HepG2 (cell line): ENCODE measurements around the gene CALD1. TPM values are rescaled to one million over a fixed set of nuclear protein-coding genes. Genes with fewer than 3 reads are reported as not detected.

Experiments
- ATAC-seq: fragments of 200-7000 bp; cut with Tn5 transposase; 3 replicates; pipeline ENCODE4 v1.9.1; 2020; ENCODE audit warnings: mild to moderate bottlenecking, moderate library complexity
- BruUV-seq: library from RNA; stranded (reverse); fragments of 400-500 nt; replicated peaks from 2 replicates; lab custom pipeline; 2021; lab: Mats Ljungman, UMichigan
- CTCF ChIA-PET: fragments of 300-600 bp; formaldehyde crosslinking; extraction: SDS; loops from one replicate; lab custom pipeline; 2021; ENCODE audit warnings: low total read pairs, inconsistent platforms, low intra/inter-chr PET ratio; lab: Yijun Ruan, JAX
- POLR2A ChIA-PET: fragments of 350-600 bp; sonication (Branson Sonifier 250); formaldehyde crosslinking; loops from one replicate; lab custom pipeline; 2020; ENCODE audit warnings: antibody characterized with exemption, inconsistent platforms; lab: Yijun Ruan, JAX
- DNase-seq: peaks from one replicate; pipeline ENCODE4 v3.0.0-alpha.2; 2015; ENCODE audit warnings: low spot score
- FAIRE-seq: peaks from 3 replicates; lab custom pipeline; 2011; peaks lifted over from hg19 to GRCh38; lab: Jason Lieb, UNC
- H2AFZ ChIP-seq: one replicate; pipeline ENCODE4 v1.6.1; 2011; ENCODE audit warnings: low read length, inconsistent platforms
- H3K27ac ChIP-seq: fragments of 300-600 bp; 3 replicates; pipeline ENCODE4 v1.8.0; 2011; ENCODE audit warnings: mixed run types, mild to moderate bottlenecking, mixed read lengths, low read length, inconsistent platforms; ENCODE audit not compliant: insufficient read depth; ENCODE audit errors: extremely low read length
- H3K27me3 ChIP-seq, 2 experiments: fragments of 200-600 bp in 1 of 2; 2 replicates in 1 of 2; 3 replicates in 1 of 2; pipeline versions ENCODE4 v1.6.0 to v1.8.0; 2011; ENCODE audit warnings: low read length in 2 of 2, mild to moderate bottlenecking in 2 of 2, moderate library complexity in 2 of 2, inconsistent platforms in 1 of 2; ENCODE audit not compliant: insufficient read depth in 2 of 2, control insufficient read depth in 1 of 2
- H3K36me3 ChIP-seq, 2 experiments: fragments of 200-600 bp in 1 of 2; replicated peaks in 1 of 2; 2 replicates in 1 of 2; 3 replicates in 1 of 2; pipeline versions ENCODE4 v1.5.1 to v1.8.0; 2011; ENCODE audit warnings: low read length in 2 of 2, inconsistent platforms in 1 of 2; ENCODE audit not compliant: insufficient read depth in 2 of 2, control insufficient read depth in 1 of 2
- H3K4me1 ChIP-seq: 2 replicates; pipeline ENCODE4 v1.5.1; 2012; ENCODE audit warnings: low read length, inconsistent platforms; ENCODE audit not compliant: insufficient read depth
- H3K4me2 ChIP-seq: 2 replicates; pipeline ENCODE4 v1.6.0; 2011; ENCODE audit warnings: low read depth, low read length, inconsistent platforms
- H3K4me3 ChIP-seq, 3 experiments: fragments of 200-600 bp in 1 of 3; sonication (generic), shearing (Covaris generic) in 1 of 3; replicated peaks in 1 of 3; 2 replicates each; pipeline ENCODE4 v1.5.1; 2011 to 2016; ENCODE audit warnings: low read length in 3 of 3, inconsistent platforms in 2 of 3, low read depth in 2 of 3, mild to moderate bottlenecking in 2 of 3, control low read depth in 1 of 3, mixed read lengths in 1 of 3; ENCODE audit not compliant: insufficient read depth in 1 of 3
- H3K79me2 ChIP-seq: one replicate; pipeline ENCODE4 v1.6.1; 2011; ENCODE audit warnings: low read length, inconsistent platforms; ENCODE audit not compliant: insufficient read depth
- H3K9ac ChIP-seq: 2 replicates; pipeline ENCODE4 v1.6.0; 2011; ENCODE audit warnings: mild to moderate bottlenecking, low read depth, low read length, inconsistent platforms; ENCODE audit not compliant: insufficient read depth
- H3K9me3 ChIP-seq: 2 replicates; pipeline ENCODE4 v1.5.1; 2012; ENCODE audit warnings: mild to moderate bottlenecking, low read length
- H4K20me1 ChIP-seq: 2 replicates; pipeline ENCODE4 v1.6.0; 2011; ENCODE audit warnings: inconsistent platforms, mild to moderate bottlenecking, low read length, moderate library complexity; ENCODE audit not compliant: insufficient read depth
- AHDC1 ChIP-seq: sonication (generic); formaldehyde crosslinking; IDR thresholded peaks from 2 replicates; pipeline ENCODE4 v1.5.1; 2020; ENCODE audit warnings: mild to moderate bottlenecking, missing genetic modification reagents, borderline replicate concordance
- ATF3 ChIP-seq: sonication (generic); formaldehyde crosslinking; IDR thresholded peaks from 2 replicates; pipeline ENCODE4 v1.4.0; 2020; ENCODE audit warnings: missing genetic modification reagents
- BCL3 ChIP-seq: sonication (generic); formaldehyde crosslinking; IDR thresholded peaks from 2 replicates; pipeline ENCODE4 v1.5.1; 2020; ENCODE audit warnings: mild to moderate bottlenecking, missing genetic modification reagents, moderate library complexity
- DMTF1 ChIP-seq: sonication (generic); formaldehyde crosslinking; IDR thresholded peaks from 2 replicates; pipeline ENCODE4 v1.4.0; 2020; ENCODE audit warnings: mild to moderate bottlenecking, missing genetic modification reagents
- GPBP1L1 ChIP-seq: sonication (generic); formaldehyde crosslinking; IDR thresholded peaks from 2 replicates; pipeline ENCODE4 v1.5.0; 2020; ENCODE audit warnings: mild to moderate bottlenecking, missing genetic modification reagents
- KDM3A ChIP-seq: IDR thresholded peaks from 2 replicates; pipeline ENCODE4 v1.6.1; 2018; ENCODE audit warnings: low read depth, missing compliant biosample characterization
- RBM39 ChIP-seq: fragments of 200-400 bp; formaldehyde crosslinking; IDR thresholded peaks from one replicate; pipeline ENCODE4 v1.6.1; 2018; ENCODE audit warnings: antibody characterized with exemption, mild to moderate bottlenecking, low read depth, low read length; ENCODE audit not compliant: poor library complexity, severe bottlenecking
- ZBTB43 ChIP-seq: sonication (generic); formaldehyde crosslinking; conservative IDR thresholded peaks from 2 replicates; pipeline ENCODE4 v1.4.0; 2020; ENCODE audit warnings: missing genetic modification reagents
- ZMAT5 ChIP-seq: sonication (generic); formaldehyde crosslinking; IDR thresholded peaks from 2 replicates; pipeline ENCODE4 v1.5.0; 2020; ENCODE audit warnings: mild to moderate bottlenecking, low read depth, missing genetic modification reagents, borderline replicate concordance
- ZNF841 ChIP-seq: sonication (generic); formaldehyde crosslinking; IDR thresholded peaks from 2 replicates; pipeline ENCODE4 v1.8.1; 2023; ENCODE audit warnings: missing genetic modification reagents, borderline replicate concordance
- WGBS: methylation state at CpG from one replicate; pipeline ENCODE4 v1.1.6; 2017; ENCODE audit warnings: low lambda C conversion rate; 5-methylcytosine and 5-hydroxymethylcytosine counted together
- in situ Hi-C: cut with HindIII; loops from 2 replicates; pipeline ENCODE4 v1.10.0; 2017; ENCODE audit warnings: low pct_unique_long_range_greater_than_20kb; ENCODE audit not compliant: extremely low pct_ligation_motif_present
- intact Hi-C: fragments of 100-400 bp; cut with micrococcal nuclease; formaldehyde crosslinking; loops from one replicate; pipeline ENCODE4 v1.10.0; 2022; ENCODE audit not compliant: unreplicated experiment
- polyA plus RNA-seq, 8 experiments: library from polyadenylated mRNA; depleted of rRNA in 3 of 8; stranded (reverse) in 7 of 8; unstranded in 1 of 8; fragments of >200 nt; fragmentation: Illumina TruSeq in 4 of 8; extraction: Trizol in 4 of 8; gene quantifications; 2 replicates each; pipeline versions ENCODE4 v1.2.1 to v1.2.3, GENCODE V29; 2011 to 2016; ENCODE audit warnings: low read depth in 4 of 8, missing spikeins in 1 of 8, mixed read lengths in 1 of 8; ENCODE audit not compliant: insufficient read depth in 1 of 8
- total RNA-seq, 5 experiments: library from RNA; depleted of rRNA; stranded (reverse); fragments of >200 nt; fragmentation: Illumina TruSeq; extraction: Trizol; gene quantifications; 2 replicates each; pipeline ENCODE4 v1.2.3, GENCODE V29; 2016; ENCODE audit warnings: low read depth in 1 of 5

The CALD1 gene
- total and polyA plus RNA-seq, 2 of the 13 experiments (the other 11 are each of a cell fraction or from before 2014, with no cell fraction given) = 53.0 to 112 TPM

- CTCF ChIA-PET = no interaction called here
- peaks cover 94% of the 10 kb centered on the region for H3K79me2 ChIP-seq
- no peaks in the 10 kb centered on the region for H3K9me3 ChIP-seq
- FAIRE-seq (no peak), ATAC-seq (no peak), DNase-seq (no peak)
- 89% methylated on average over 3 of the region's 3 CpGs for WGBS
- H3K4me1 ChIP-seq = peaks cover 69% of the 10 kb centered on the region
- no TSS peak for BruUV-seq
- intact Hi-C loops = no loop called here
- no peak overlapping the region for H3K9ac ChIP-seq
- POLR2A ChIA-PET = no interaction called here
- no peak overlapping the region for H3K27ac ChIP-seq
- H3K27me3 ChIP-seq = no peaks in the 10 kb centered on the region
- H4K20me1 ChIP-seq = no peaks in the 10 kb centered on the region
- no peak overlapping the region for H3K4me3 ChIP-seq
- no peak overlapping the region for H3K4me2 ChIP-seq
- H2AFZ ChIP-seq = no peak overlapping the region
- 0 out of 5 replicates have a peak, but pooled peaks cover 0 to 5% of the 10 kb centered on the region in 2 experiments for H3K36me3 ChIP-seq
- in situ Hi-C loops = no loop called here
- TF ChIP-seq BCL3 (CRISPR knock-in tag) (no peak), AHDC1 (CRISPR knock-in tag) (no peak), DMTF1 (CRISPR knock-in tag) (no peak), RBM39 (no peak), ZMAT5 (CRISPR knock-in tag) (no peak), GPBP1L1 (CRISPR knock-in tag) (no peak), KDM3A (no peak), ZNF841 (CRISPR knock-in tag) (no peak), ATF3 (CRISPR knock-in tag) (no peak), ZBTB43 (CRISPR knock-in tag) (no peak)
Observed at GRCh38 chr7:134908289-134908688, 128.9 kb downstream of the CALD1 start.
